Endothelial cell of umbilical vein (primary cell): ENCODE results near the gene JAZF1. TPM values are rescaled to one million over a fixed set of nuclear protein-coding genes. Genes with fewer than 3 reads are reported as not detected.

Experiments used
- BruUV-seq: library from RNA; stranded (reverse); fragments of 400-500 nt; replicated peaks from 2 replicates; lab custom pipeline; 2021; lab: Mats Ljungman, UMichigan
- CTCF ChIA-PET: fragments of 300-600, 350-600 bp; sonication (Branson Sonifier 250); formaldehyde crosslinking; loops from one replicate; lab custom pipeline; 2021; ENCODE audit warnings: antibody characterized with exemption, inconsistent platforms; lab: Charles Lee
- POLR2A ChIA-PET: fragments of 300-600, 350-600 bp; sonication (Branson Sonifier 250); formaldehyde crosslinking; loops from one replicate; lab custom pipeline; 2021; ENCODE audit warnings: antibody characterized with exemption, inconsistent platforms; lab: Charles Lee
- DNase-seq: peaks from one replicate; pipeline ENCODE4 v3.0.0-alpha.2; 2011; ENCODE audit warnings: low read depth, low spot score
- FAIRE-seq: peaks from 2 replicates; lab custom pipeline; 2011; peaks lifted over from hg19 to GRCh38; lab: Jason Lieb, UNC
- H2AFZ ChIP-seq: 2 replicates; pipeline ENCODE4 v1.6.0; 2012; ENCODE audit warnings: low read depth, low read length, control low read depth, inconsistent platforms
- H3K27ac ChIP-seq: 2 replicates; pipeline ENCODE4 v1.5.1; 2011; ENCODE audit warnings: low read depth, mild to moderate bottlenecking, control low read depth, low read length, moderate library complexity; ENCODE audit not compliant: insufficient read depth
- H3K27me3 ChIP-seq, 2 experiments: 2 replicates each; pipeline versions ENCODE4 v1.6.0 to v1.6.1; 2011; ENCODE audit warnings: low read length in 2 of 2, mixed read lengths in 1 of 2; ENCODE audit not compliant: control insufficient read depth in 2 of 2, insufficient read depth in 2 of 2
- H3K36me3 ChIP-seq, 2 experiments: 2 replicates in 1 of 2; 3 replicates in 1 of 2; pipeline ENCODE4 v1.5.1; 2011; ENCODE audit warnings: low read length in 2 of 2, mild to moderate bottlenecking in 1 of 2, moderate library complexity in 1 of 2; ENCODE audit not compliant: control insufficient read depth in 2 of 2, insufficient read depth in 2 of 2; ENCODE audit errors: extremely low read depth in 1 of 2
- H3K4me1 ChIP-seq: 3 replicates; pipeline ENCODE4 v1.5.1; 2011; ENCODE audit warnings: mild to moderate bottlenecking, low read length; ENCODE audit not compliant: control insufficient read depth, insufficient read depth; ENCODE audit errors: extremely low read depth
- H3K4me2 ChIP-seq: 2 replicates; pipeline ENCODE4 v1.6.1; 2011; ENCODE audit warnings: low read length, control low read depth, mixed read lengths; ENCODE audit not compliant: insufficient read depth
- H3K4me3 ChIP-seq, 3 experiments: fragments of 200-600 bp in 1 of 3; sonication (generic), shearing (Covaris generic) in 1 of 3; replicated peaks in 1 of 3; 2 replicates each; pipeline ENCODE4 v1.5.1; 2011 to 2016; ENCODE audit warnings: control low read depth in 3 of 3, low read length in 3 of 3, mild to moderate bottlenecking in 2 of 3, inconsistent platforms in 1 of 3, low read depth in 1 of 3, moderate library complexity in 1 of 3; ENCODE audit not compliant: insufficient read depth in 1 of 3
- H3K79me2 ChIP-seq: 2 replicates; pipeline ENCODE4 v1.6.0; 2012; ENCODE audit warnings: low read length, inconsistent platforms; ENCODE audit not compliant: control insufficient read depth, insufficient read depth
- H3K9ac ChIP-seq: replicated peaks from 2 replicates; pipeline ENCODE3; 2011; ENCODE audit warnings: low read length, control low read depth; ENCODE audit not compliant: insufficient read depth; ENCODE audit errors: extremely low read depth
- H3K9me1 ChIP-seq: replicated peaks from 3 replicates; pipeline ENCODE4 v1.6.0; 2011; ENCODE audit warnings: mild to moderate bottlenecking, low read length; ENCODE audit not compliant: control insufficient read depth, insufficient read depth; ENCODE audit errors: extremely low read depth
- H3K9me3 ChIP-seq: replicated peaks from 2 replicates; pipeline ENCODE4 v1.5.1; 2012; ENCODE audit warnings: low read length, inconsistent platforms; ENCODE audit not compliant: control insufficient read depth, insufficient read depth
- H4K20me1 ChIP-seq: replicated peaks from 2 replicates; pipeline ENCODE3; 2011; ENCODE audit warnings: mild to moderate bottlenecking, low read length; ENCODE audit not compliant: control insufficient read depth, insufficient read depth; ENCODE audit errors: extremely low read depth
- CTCF ChIP-seq, 2 donors: IDR thresholded peaks; 1 replicate in 1 of 2; 2 replicates in 1 of 2; pipeline ENCODE4 v1.5.1; 2011; ENCODE audit warnings: low read length in 2 of 2, mild to moderate bottlenecking in 2 of 2, moderate library complexity in 2 of 2, control low read depth in 1 of 2, inconsistent platforms in 1 of 2, low read depth in 1 of 2; ENCODE audit not compliant: insufficient read depth in 1 of 2; ENCODE audit errors: extremely low read depth in 1 of 2
- EZH2 ChIP-seq: IDR thresholded peaks from 2 replicates; pipeline ENCODE4 v1.6.1; 2012; ENCODE audit warnings: borderline replicate concordance, low read depth, mild to moderate bottlenecking, moderate library complexity, low read length, inconsistent platforms; ENCODE audit not compliant: severe bottlenecking
- FOS ChIP-seq: IDR thresholded peaks from 2 replicates; pipeline ENCODE4 v1.6.1; 2011; ENCODE audit warnings: mild to moderate bottlenecking, low read length, moderate library complexity, borderline replicate concordance; ENCODE audit not compliant: insufficient read depth
- GATA2 ChIP-seq: IDR thresholded peaks from 2 replicates; pipeline ENCODE4 v1.7.0; 2011; ENCODE audit warnings: low read depth, mild to moderate bottlenecking, moderate library complexity, mixed read lengths, low read length; ENCODE audit not compliant: insufficient read length, insufficient read depth
- JUN ChIP-seq: IDR thresholded peaks from 2 replicates; pipeline ENCODE4 v1.6.1; 2011; ENCODE audit warnings: borderline replicate concordance, low read depth; ENCODE audit not compliant: insufficient read length, insufficient read depth
- MAX ChIP-seq: IDR thresholded peaks from 2 replicates; pipeline ENCODE4 v1.6.1; 2011; ENCODE audit not compliant: insufficient read depth, insufficient read length
- MYC ChIP-seq: IDR thresholded peaks from one replicate; pipeline ENCODE4 v1.6.1; 2011; ENCODE audit warnings: mild to moderate bottlenecking, low read depth, low read length
- POLR2A ChIP-seq: IDR thresholded peaks from 2 replicates; pipeline ENCODE4 v1.6.1; 2012; ENCODE audit warnings: low read depth, mild to moderate bottlenecking, control low read depth, low read length
- POLR2AphosphoS5 ChIP-seq: IDR thresholded peaks from 2 replicates; pipeline ENCODE4 v1.6.1; 2012; ENCODE audit warnings: low read depth, mild to moderate bottlenecking, control low read depth, low read length, moderate library complexity; ENCODE audit not compliant: insufficient read depth
- dilution Hi-C: fragments of 300-500 bp; cut with MboI; formaldehyde crosslinking; loops from one replicate; pipeline ENCODE4 v1.15.0; 2019; ENCODE audit warnings: low sequenced_read_pairs; ENCODE audit not compliant: extremely low pct_ligation_motif_present
- intact Hi-C: fragments of 100-400 bp; cut with micrococcal nuclease; formaldehyde crosslinking; loops from one replicate; pipeline ENCODE4 v1.10.0; 2022
- polyA plus RNA-seq, 4 experiments: library from polyadenylated mRNA; depleted of rRNA in 3 of 4; stranded (reverse) in 3 of 4; unstranded in 1 of 4; fragments of >200 nt; gene quantifications; 2 replicates each; pipeline versions ENCODE4 v1.2.1 to v1.2.3, GENCODE V29; 2011 to 2012; ENCODE audit warnings: missing spikeins in 1 of 4
- total RNA-seq: library from RNA; stranded (reverse); gene quantifications from 2 replicates; pipeline ENCODE4 v1.2.3, GENCODE V29; 2021

Gene JAZF1
- total and polyA plus RNA-seq, 2 donors (not counting 3 experiments of a cell fraction or from before 2014, with no cell fraction given) = 2.5 to 16.9 TPM

- Histone ChIP-seq H3K4me2 (no peak overlapping the region), H3K9me1 (no peaks in the 10 kb centered on the region), H3K27ac (no peak overlapping the region), H3K27me3 (no peaks in the 10 kb centered on the region), H3K79me2 (no peaks in the 10 kb centered on the region), H3K4me3 (no peak overlapping the region), H2AFZ (no peak overlapping the region), H3K36me3 (peaks cover 0 to 2% of the 10 kb centered on the region in 2 experiments), H3K9me3 (no peaks in the 10 kb centered on the region), H3K9ac (no peak overlapping the region), H3K4me1 (no peaks in the 10 kb centered on the region), H4K20me1 (no peaks in the 10 kb centered on the region)
- no TSS peak for BruUV-seq
- TF ChIP-seq CTCF (IDR thresholded peaks at IDR 0.05; ENCODE audit: extremely low read depth in 1 of 2, insufficient read depth in 1 of 2, low read depth in 1 of 2, low read length in 2 of 2) = peak in 1 of 2 donors; percentile 20
- TF ChIP-seq FOS = no peak
- intact Hi-C loops = no loop called here
- peak; percentile 68 for FAIRE-seq
- CTCF ChIA-PET = interaction anchor here (1.4 kb wide), 1 partner anchor 50 kb away, joined by 3 read pairs; no protein-coding TSS in a partner anchor
- peak; percentile 37 for DNase-seq
- dilution Hi-C loops = no loop called here
- POLR2A ChIA-PET = no interaction called here
These were observed 36.3 kb downstream of the JAZF1 start for GRCh38 chr7:28144266-28144665.

- dilution Hi-C loops = no loop called here
- TF ChIP-seq MYC (no peak), CTCF (IDR thresholded peaks at IDR 0.05; ENCODE audit: extremely low read depth in 1 of 2, insufficient read depth in 1 of 2, low read depth in 1 of 2, low read length in 2 of 2) (no peak), GATA2 (no peak), POLR2A (no peak), EZH2 (no peak), POLR2AphosphoS5 (no peak), JUN (no peak), MAX (no peak), FOS (no peak)
- H3K4me1 ChIP-seq = no peaks in the 10 kb centered on the region
- CTCF ChIA-PET = interaction anchor here (1.4 kb wide), 1 partner anchor 49 kb away, joined by 3 read pairs; no protein-coding TSS in a partner anchor
- no peak for FAIRE-seq
- intact Hi-C loops = no loop called here
- H3K9me1 ChIP-seq = no peaks in the 10 kb centered on the region
- H3K4me2 ChIP-seq = no peak overlapping the region
- no TSS peak for BruUV-seq
- H3K9ac ChIP-seq = no peak overlapping the region
- no peak overlapping the region for H3K27ac ChIP-seq
- H3K79me2 ChIP-seq = no peaks in the 10 kb centered on the region
- POLR2A ChIA-PET = no interaction called here
- H3K27me3 ChIP-seq = no peaks in the 10 kb centered on the region
- H3K36me3 ChIP-seq = peaks cover 0 to 2% of the 10 kb centered on the region in 2 experiments
- DNase-seq = no peak
- no peak overlapping the region for H2AFZ ChIP-seq
- H4K20me1 ChIP-seq = no peaks in the 10 kb centered on the region
- no peaks in the 10 kb centered on the region for H3K9me3 ChIP-seq
- no peak overlapping the region for H3K4me3 ChIP-seq
These were observed 37.9 kb downstream of the JAZF1 start for GRCh38 chr7:28142650-28143049.
